Endodermal cell (in vitro differentiated cells): ENCODE results near the gene PRR18. TPM values are rescaled to one million over a fixed set of nuclear protein-coding genes. Genes with fewer than 3 reads are reported as not detected.

ENCODE experiments used
- DNase-seq: peaks from one replicate; pipeline ENCODE4 v3.0.0-alpha.2; 2017
- H3K27ac ChIP-seq: 2 replicates; pipeline ENCODE4 v1.5.1; 2013; ENCODE audit warnings: mild to moderate bottlenecking, low read depth, low read length, moderate library complexity
- H3K27me3 ChIP-seq: 2 replicates; pipeline ENCODE4 v1.6.1; 2013; ENCODE audit warnings: mild to moderate bottlenecking, low read length, moderate library complexity; ENCODE audit not compliant: insufficient read depth, control insufficient read depth, poor library complexity, severe bottlenecking
- H3K36me3 ChIP-seq: 2 replicates; pipeline ENCODE4 v1.7.0; 2013; ENCODE audit warnings: mild to moderate bottlenecking, low read length, moderate library complexity; ENCODE audit not compliant: control insufficient read depth, insufficient read depth
- H3K4me1 ChIP-seq: one replicate; pipeline ENCODE4 v1.7.0; 2013; ENCODE audit warnings: low read length; ENCODE audit not compliant: control insufficient read depth, insufficient read depth
- H3K4me3 ChIP-seq: 2 replicates; pipeline ENCODE4 v1.5.1; 2013; ENCODE audit warnings: mild to moderate bottlenecking, low read length, moderate library complexity
- H3K9ac ChIP-seq: 2 replicates; pipeline ENCODE4 v1.6.1; 2013; ENCODE audit warnings: mild to moderate bottlenecking, low read length, moderate library complexity; ENCODE audit not compliant: poor library complexity, severe bottlenecking; ENCODE audit errors: extremely low read depth
- H3K9me3 ChIP-seq: 2 replicates; pipeline ENCODE4 v1.6.1; 2013; ENCODE audit warnings: mild to moderate bottlenecking, low read length, moderate library complexity; ENCODE audit not compliant: control insufficient read depth
- H3K27ac Mint-ChIP-seq: 2 replicates; pipeline ENCODE4 v1.8.0; 2020; ENCODE audit warnings: mixed read lengths
- H3K27me3 Mint-ChIP-seq: 2 replicates; pipeline ENCODE4 v1.8.0; 2021; ENCODE audit warnings: mild to moderate bottlenecking, mixed read lengths; ENCODE audit not compliant: insufficient read depth
- H3K36me3 Mint-ChIP-seq: 2 replicates; pipeline ENCODE4 v1.8.0; 2020; ENCODE audit warnings: low read depth, mixed read lengths
- H3K4me1 Mint-ChIP-seq: 2 replicates; pipeline ENCODE4 v1.8.0; 2020; ENCODE audit warnings: mixed read lengths
- H3K4me3 Mint-ChIP-seq: 2 replicates; pipeline ENCODE4 v1.8.0; 2020; ENCODE audit warnings: mild to moderate bottlenecking, moderate library complexity, mixed read lengths
- H3K9me3 Mint-ChIP-seq: 2 replicates; pipeline ENCODE4 v1.8.0; 2020; ENCODE audit warnings: mild to moderate bottlenecking, mixed read lengths
- CTCF ChIP-seq: fragments of 200-600 bp; sonication (generic); conservative IDR thresholded peaks from 2 replicates; pipeline ENCODE4 v1.5.0; 2021; ENCODE audit warnings: antibody characterized with exemption, mild to moderate bottlenecking
- WGBS, 2 experiments: methylation state at CpG; one replicate each; pipeline versions ENCODE4 v1.1.5 to v1.1.7; 2013; ENCODE audit warnings: missing lambda C conversion rate in 2 of 2, mixed read lengths in 1 of 2; ENCODE audit not compliant: insufficient coverage in 1 of 2, insufficient read length in 1 of 2; 5-methylcytosine and 5-hydroxymethylcytosine counted together
- total RNA-seq, 2 donors: library from RNA; stranded (reverse); fragmentation: NEBNext Ultra II Directional in 1 of 2; extraction: Animal tissue kit (Norgen Biotek cat#: 25700) in 1 of 2; gene quantifications; 2 replicates in 1 of 2; 3 replicates in 1 of 2; pipeline ENCODE4 v1.2.1, GENCODE V29; 2021

Gene PRR18
- total RNA-seq, 2 donors from 2014 or later = 0.09 to 0.42 TPM

DNA sequence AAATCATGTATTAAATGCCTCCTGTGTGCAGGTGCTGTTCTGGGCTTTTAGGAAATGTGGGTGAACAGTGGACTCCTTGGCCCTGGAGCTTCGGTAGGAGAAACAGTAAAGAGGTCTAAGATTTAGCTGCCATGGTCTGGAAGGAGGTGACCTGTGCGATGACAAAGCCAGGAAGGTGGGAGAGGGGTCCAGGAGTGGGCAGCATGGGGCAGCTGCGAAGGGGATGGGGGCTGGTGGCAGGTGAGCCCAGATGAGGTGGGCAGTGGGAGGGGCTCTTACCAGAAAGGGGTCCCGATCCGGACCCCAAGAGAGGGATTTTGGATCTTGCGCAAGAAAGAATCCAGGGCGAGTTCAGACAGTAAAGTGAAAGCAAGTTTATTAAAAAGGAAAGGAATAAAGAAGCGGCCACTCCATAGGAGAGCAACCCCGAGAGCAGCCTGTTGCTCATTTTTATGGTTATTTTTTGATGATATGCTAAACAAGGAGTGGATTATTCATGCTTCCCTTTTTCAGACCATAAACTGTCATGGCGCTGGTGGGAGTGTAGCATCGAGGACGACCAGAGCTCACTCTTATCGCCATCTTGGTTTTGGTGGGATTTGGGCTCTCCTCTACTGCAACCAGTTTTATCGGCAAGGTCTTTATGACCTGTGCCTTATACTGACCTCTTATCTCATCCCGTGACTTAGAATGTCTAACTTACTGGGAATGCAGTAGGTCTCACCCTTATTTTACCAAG lies 38.7 kb downstream of the PRR18 start:
- H3K27me3 ChIP-seq = peaks cover 15% of the 10 kb centered on the region
- H3K27ac Mint-ChIP-seq = no peak overlapping the region
- peaks cover 47% of the 10 kb centered on the region for H3K27me3 Mint-ChIP-seq
- DNase-seq = no peak
- no peaks in the 10 kb centered on the region for H3K36me3 Mint-ChIP-seq
- H3K9me3 ChIP-seq = no peaks in the 10 kb centered on the region
- no peak overlapping the region for H3K9ac ChIP-seq
- H3K36me3 ChIP-seq = no peaks in the 10 kb centered on the region
- H3K27ac ChIP-seq = no peak overlapping the region
- H3K4me3 Mint-ChIP-seq = no peak overlapping the region
- 91 to 92% methylated on average over 12 to 15 of the region's 15 CpGs for WGBS, 2 experiments
- TF ChIP-seq CTCF = no peak
- H3K4me3 ChIP-seq = no peak overlapping the region
- H3K9me3 Mint-ChIP-seq = no peaks in the 10 kb centered on the region
- H3K4me1 Mint-ChIP-seq = peaks cover 20% of the 10 kb centered on the region
- no peaks in the 10 kb centered on the region for H3K4me1 ChIP-seq

DNA sequence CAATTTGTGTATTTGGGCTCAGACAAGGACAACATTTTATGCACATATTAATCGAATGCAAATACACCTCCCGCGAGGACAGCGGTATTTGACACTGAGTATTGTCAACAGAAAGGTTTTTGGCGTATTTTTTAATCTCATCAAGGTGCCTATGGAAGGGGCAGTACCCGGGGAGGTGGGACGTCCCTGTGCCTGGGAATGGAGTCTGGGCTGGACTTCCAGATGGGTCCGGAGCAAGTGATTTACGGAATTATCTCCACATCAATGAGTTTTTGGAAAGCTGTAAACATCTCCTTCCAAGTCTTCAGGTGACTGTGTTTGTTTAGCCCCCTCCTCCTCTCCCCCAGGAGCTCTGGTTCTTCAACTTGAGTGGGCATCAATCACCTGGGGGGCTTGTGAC lies 39.8 kb downstream of the PRR18 start:
- Histone ChIP-seq H3K4me3 (no peak overlapping the region), H3K36me3 (no peaks in the 10 kb centered on the region), H3K9ac (no peak overlapping the region), H3K27ac (no peak overlapping the region), H3K27me3 (peaks cover 15% of the 10 kb centered on the region), H3K4me1 (no peaks in the 10 kb centered on the region), H3K9me3 (no peaks in the 10 kb centered on the region)
- peak; percentile 85 for DNase-seq
- WGBS, 2 experiments = 14 to 16% methylated on average over 9 of the region's 9 CpGs
- H3K4me1 Mint-ChIP-seq = peaks cover 20% of the 10 kb centered on the region
- no peaks in the 10 kb centered on the region for H3K36me3 Mint-ChIP-seq
- H3K27ac Mint-ChIP-seq = no peak overlapping the region
- H3K4me3 Mint-ChIP-seq = peak overlapping the region; percentile 16
- TF ChIP-seq CTCF = no peak
- H3K9me3 Mint-ChIP-seq = no peaks in the 10 kb centered on the region
- peaks cover 47% of the 10 kb centered on the region for H3K27me3 Mint-ChIP-seq

- H3K9ac ChIP-seq = no peak overlapping the region
- no peaks in the 10 kb centered on the region for H3K4me1 ChIP-seq
- Mint-ChIP-seq H3K36me3 (no peaks in the 10 kb centered on the region), H3K4me1 (peaks cover 20% of the 10 kb centered on the region), H3K27ac (no peak overlapping the region), H3K9me3 (no peaks in the 10 kb centered on the region), H3K4me3 (no peak overlapping the region), H3K27me3 (peaks cover 53% of the 10 kb centered on the region)
- H3K4me3 ChIP-seq = no peak overlapping the region
- DNase-seq = no peak
- H3K27ac ChIP-seq = no peak overlapping the region
- H3K36me3 ChIP-seq = no peaks in the 10 kb centered on the region
- H3K9me3 ChIP-seq = no peaks in the 10 kb centered on the region
- no peak for TF ChIP-seq CTCF
- 89 to 100% methylated on average over 2 to 5 of the region's 5 CpGs for WGBS, 2 experiments
- H3K27me3 ChIP-seq = peaks cover 15% of the 10 kb centered on the region
Observed at GRCh38 chr6:166267526-166267925, 40.7 kb downstream of the PRR18 start.
